HT-29 (cell line): ENCODE results near the gene STX7. TPM values are rescaled to one million over a fixed set of nuclear protein-coding genes. Genes with fewer than 3 reads are reported as not detected.

Experiments
- DNase-seq: peaks from one replicate; pipeline ENCODE4 v3.0.0-alpha.2; 2015; ENCODE audit warnings: low spot score
- total RNA-seq: library from RNA; depleted of rRNA; stranded (reverse); fragments of >200 nt; shearing (Covaris generic); gene quantifications from 2 replicates; pipeline ENCODE4 v1.2.3, GENCODE V29; 2014

The STX7 gene
- total RNA-seq, 1 experiment from 2014 or later, result 20.9 TPM

GRCh38 chr6:132476688-132477087, 36.2 kb downstream of the STX7 start:
- no peak for DNase-seq

- no peak for DNase-seq
Observed at GRCh38 chr6:132475925-132476324, 37.0 kb downstream of the STX7 start.

GRCh38 chr6:132471787-132472186, 41.1 kb downstream of the STX7 start:
- DNase-seq, result no peak

GRCh38 chr6:132466952-132467351, 46.0 kb downstream of the STX7 start:
- DNase-seq, result no peak

- DNase-seq, result no peak
Observed at GRCh38 chr6:132465530-132466485, 47.1 kb downstream of the STX7 start.

GRCh38 chr6:132464538-132465256, 48.2 kb downstream of the STX7 start:
- DNase-seq, result no peak

GRCh38 chr6:132461958-132462357, 51.0 kb downstream of the STX7 start:
- DNase-seq, result no peak

- DNase-seq, result no peak
Observed at GRCh38 chr6:132459605-132459952, 53.3 kb downstream of the STX7 start.

- no peak for DNase-seq
Observed at GRCh38 chr6:132458887-132459604, 53.9 kb downstream of the STX7 start.

- DNase-seq, result no peak
Observed at GRCh38 chr6:132456700-132457143, 56.2 kb downstream of the STX7 start.

- DNase-seq, result no peak
Observed at GRCh38 chr6:132446855-132447241, 66.1 kb downstream of the STX7 start.

GRCh38 chr6:132446141-132446854, 66.6 kb downstream of the STX7 start:
- no peak for DNase-seq

- DNase-seq, result no peak
Observed at GRCh38 chr6:132445201-132445951, 67.5 kb downstream of the STX7 start.

GRCh38 chr6:132443206-132443605, 69.7 kb downstream of the STX7 start:
- no peak for DNase-seq

GRCh38 chr6:132430110-132430509, 82.8 kb downstream of the STX7 start:
- DNase-seq, result no peak

- no peak for DNase-seq
Observed at GRCh38 chr6:132425176-132425575, 87.7 kb downstream of the STX7 start.

GRCh38 chr6:132423839-132424238, 89.1 kb downstream of the STX7 start:
- no peak for DNase-seq

- DNase-seq, result no peak
Observed at GRCh38 chr6:132418235-132418965, 94.5 kb downstream of the STX7 start.

GRCh38 chr6:132414761-132415160, 98.2 kb downstream of the STX7 start:
- no peak for DNase-seq

GRCh38 chr6:132414322-132414721, 98.6 kb downstream of the STX7 start:
- DNase-seq, result no peak
